ENCODE measurements around the gene PDZRN3.

Gene PDZRN3

DNA sequence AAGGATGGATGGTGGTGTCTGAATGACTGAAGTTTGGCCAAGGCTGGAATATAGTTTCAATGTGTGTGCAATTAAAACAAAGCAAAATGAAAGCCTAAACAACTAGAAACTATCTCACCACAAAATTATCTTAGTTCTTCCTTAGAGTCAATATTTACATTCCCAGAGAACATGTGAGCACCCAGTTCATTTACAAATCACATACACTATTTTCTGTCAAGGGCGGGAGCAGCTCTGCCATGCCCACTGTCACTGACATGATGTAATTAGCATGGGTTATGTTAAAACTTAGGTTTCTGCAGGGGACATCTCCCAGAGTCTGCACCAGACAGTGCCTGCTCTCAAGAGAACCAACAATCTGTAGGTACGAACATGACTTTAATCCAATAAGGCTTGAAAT is 65.0 kb downstream of the PDZRN3 start:
- no peak for TF ChIP-seq GABPA (IDR thresholded peaks at IDR 0.05; ENCODE audit: low read depth)
- TF ChIP-seq, protein P1, sequence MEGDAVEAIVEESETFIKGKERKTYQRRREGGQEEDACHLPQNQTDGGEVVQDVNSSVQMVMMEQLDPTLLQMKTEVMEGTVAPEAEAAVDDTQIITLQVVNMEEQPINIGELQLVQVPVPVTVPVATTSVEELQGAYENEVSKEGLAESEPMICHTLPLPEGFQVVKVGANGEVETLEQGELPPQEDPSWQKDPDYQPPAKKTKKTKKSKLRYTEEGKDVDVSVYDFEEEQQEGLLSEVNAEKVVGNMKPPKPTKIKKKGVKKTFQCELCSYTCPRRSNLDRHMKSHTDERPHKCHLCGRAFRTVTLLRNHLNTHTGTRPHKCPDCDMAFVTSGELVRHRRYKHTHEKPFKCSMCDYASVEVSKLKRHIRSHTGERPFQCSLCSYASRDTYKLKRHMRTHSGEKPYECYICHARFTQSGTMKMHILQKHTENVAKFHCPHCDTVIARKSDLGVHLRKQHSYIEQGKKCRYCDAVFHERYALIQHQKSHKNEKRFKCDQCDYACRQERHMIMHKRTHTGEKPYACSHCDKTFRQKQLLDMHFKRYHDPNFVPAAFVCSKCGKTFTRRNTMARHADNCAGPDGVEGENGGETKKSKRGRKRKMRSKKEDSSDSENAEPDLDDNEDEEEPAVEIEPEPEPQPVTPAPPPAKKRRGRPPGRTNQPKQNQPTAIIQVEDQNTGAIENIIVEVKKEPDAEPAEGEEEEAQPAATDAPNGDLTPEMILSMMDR (IDR thresholded peaks at IDR 0.05; ENCODE audit: insufficient read depth, low read length): no peak
- TF ChIP-seq SPI1 (IDR thresholded peaks at IDR 0.05; ENCODE audit: borderline replicate concordance, low read depth): no peak
- TF ChIP-seq, protein P2, sequence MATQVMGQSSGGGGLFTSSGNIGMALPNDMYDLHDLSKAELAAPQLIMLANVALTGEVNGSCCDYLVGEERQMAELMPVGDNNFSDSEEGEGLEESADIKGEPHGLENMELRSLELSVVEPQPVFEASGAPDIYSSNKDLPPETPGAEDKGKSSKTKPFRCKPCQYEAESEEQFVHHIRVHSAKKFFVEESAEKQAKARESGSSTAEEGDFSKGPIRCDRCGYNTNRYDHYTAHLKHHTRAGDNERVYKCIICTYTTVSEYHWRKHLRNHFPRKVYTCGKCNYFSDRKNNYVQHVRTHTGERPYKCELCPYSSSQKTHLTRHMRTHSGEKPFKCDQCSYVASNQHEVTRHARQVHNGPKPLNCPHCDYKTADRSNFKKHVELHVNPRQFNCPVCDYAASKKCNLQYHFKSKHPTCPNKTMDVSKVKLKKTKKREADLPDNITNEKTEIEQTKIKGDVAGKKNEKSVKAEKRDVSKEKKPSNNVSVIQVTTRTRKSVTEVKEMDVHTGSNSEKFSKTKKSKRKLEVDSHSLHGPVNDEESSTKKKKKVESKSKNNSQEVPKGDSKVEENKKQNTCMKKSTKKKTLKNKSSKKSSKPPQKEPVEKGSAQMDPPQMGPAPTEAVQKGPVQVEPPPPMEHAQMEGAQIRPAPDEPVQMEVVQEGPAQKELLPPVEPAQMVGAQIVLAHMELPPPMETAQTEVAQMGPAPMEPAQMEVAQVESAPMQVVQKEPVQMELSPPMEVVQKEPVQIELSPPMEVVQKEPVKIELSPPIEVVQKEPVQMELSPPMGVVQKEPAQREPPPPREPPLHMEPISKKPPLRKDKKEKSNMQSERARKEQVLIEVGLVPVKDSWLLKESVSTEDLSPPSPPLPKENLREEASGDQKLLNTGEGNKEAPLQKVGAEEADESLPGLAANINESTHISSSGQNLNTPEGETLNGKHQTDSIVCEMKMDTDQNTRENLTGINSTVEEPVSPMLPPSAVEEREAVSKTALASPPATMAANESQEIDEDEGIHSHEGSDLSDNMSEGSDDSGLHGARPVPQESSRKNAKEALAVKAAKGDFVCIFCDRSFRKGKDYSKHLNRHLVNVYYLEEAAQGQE (IDR thresholded peaks at IDR 0.05; ENCODE audit: insufficient replicate concordance, low read depth): no peak
- TF ChIP-seq POLR2AphosphoS5 (IDR thresholded peaks at IDR 0.05; ENCODE audit: low read depth): no peak
- no peak for DNase-seq (ENCODE audit: low read depth in 1 of 2, low spot score in 1 of 2)
- peaks cover 2% of the 10 kb centered on the region for H3K27me3 ChIP-seq (ENCODE audit: insufficient read depth, poor library complexity, severe bottlenecking)
- H3K27ac ChIP-seq (replicated peaks): no peak overlapping the region
- H3K4me3 ChIP-seq (replicated peaks; ENCODE audit: insufficient read depth, low read length): no peak overlapping the region

DNA sequence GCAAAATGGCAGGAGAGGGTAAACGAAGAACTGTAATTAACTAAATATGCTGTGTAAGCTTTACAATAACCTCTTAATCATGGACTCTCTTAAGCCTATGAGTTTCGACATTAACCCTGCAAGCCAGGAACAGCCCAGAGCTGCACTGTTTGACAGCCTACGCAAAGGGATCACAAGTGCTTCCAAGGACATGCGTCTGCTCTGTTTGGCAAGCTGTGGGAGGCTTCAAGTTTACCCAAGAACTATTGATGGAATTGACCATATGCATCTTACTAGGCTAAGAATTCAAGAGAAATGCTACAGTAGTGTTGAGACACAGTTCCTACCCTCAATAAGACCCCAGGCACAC is 66.0 kb downstream of the PDZRN3 start:
- no peak overlapping the region for H3K27ac ChIP-seq (replicated peaks)
- TF ChIP-seq, protein P1 (IDR thresholded peaks at IDR 0.05; ENCODE audit: insufficient read depth, low read length): no peak
- TF ChIP-seq, protein P2 (IDR thresholded peaks at IDR 0.05; ENCODE audit: insufficient replicate concordance, low read depth): no peak
- TF ChIP-seq SPI1 (IDR thresholded peaks at IDR 0.05; ENCODE audit: borderline replicate concordance, low read depth): no peak
- TF ChIP-seq GABPA (IDR thresholded peaks at IDR 0.05; ENCODE audit: low read depth): no peak
- TF ChIP-seq POLR2AphosphoS5 (IDR thresholded peaks at IDR 0.05; ENCODE audit: low read depth): no peak
- H3K4me3 ChIP-seq (replicated peaks; ENCODE audit: insufficient read depth, low read length): no peak overlapping the region
- DNase-seq (ENCODE audit: low read depth in 1 of 2, low spot score in 1 of 2): no peak
- H3K27me3 ChIP-seq (ENCODE audit: insufficient read depth, poor library complexity, severe bottlenecking): peaks cover 2% of the 10 kb centered on the region

DNA sequence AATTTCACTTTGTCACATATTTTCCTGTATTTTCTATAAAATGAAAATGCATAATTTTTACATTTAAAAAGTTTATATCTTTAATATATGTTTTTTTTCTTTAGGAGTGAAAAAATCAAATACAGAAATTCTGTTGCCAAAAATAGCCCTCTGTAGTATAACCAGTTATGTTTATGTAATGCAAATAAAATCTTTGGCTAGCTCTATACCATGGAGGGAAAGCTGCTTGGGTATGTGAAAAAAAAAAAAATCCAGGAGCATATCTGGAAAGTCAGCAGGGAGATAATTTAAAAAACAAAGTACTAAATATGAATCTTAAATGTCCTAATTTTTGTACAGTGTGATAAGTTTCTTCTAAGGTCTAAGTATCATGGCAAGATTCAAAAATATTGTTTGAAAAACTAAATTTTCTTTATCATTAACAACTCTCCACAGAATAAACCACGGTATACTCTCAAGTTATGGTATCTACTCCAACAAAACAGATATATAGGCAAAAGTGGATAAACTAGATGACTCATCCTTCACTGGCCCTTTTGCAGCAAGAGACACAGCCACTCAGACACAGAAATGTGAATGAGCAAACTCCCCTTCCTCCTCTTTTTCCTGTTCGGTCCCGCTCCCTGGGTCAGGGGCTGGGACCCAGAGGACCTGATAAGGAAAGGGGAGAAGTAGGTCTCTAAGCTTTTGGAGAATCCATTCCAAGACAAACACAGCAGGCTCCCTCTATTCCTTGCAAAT is 66.6 kb downstream of the PDZRN3 start:
- TF ChIP-seq, protein P1 (IDR thresholded peaks at IDR 0.05; ENCODE audit: insufficient read depth, low read length): no peak
- TF ChIP-seq, protein P2 (IDR thresholded peaks at IDR 0.05; ENCODE audit: insufficient replicate concordance, low read depth): no peak
- TF ChIP-seq GABPA (IDR thresholded peaks at IDR 0.05; ENCODE audit: low read depth): no peak
- no peak for TF ChIP-seq POLR2AphosphoS5 (IDR thresholded peaks at IDR 0.05; ENCODE audit: low read depth)
- TF ChIP-seq SPI1 (IDR thresholded peaks at IDR 0.05; ENCODE audit: borderline replicate concordance, low read depth): no peak
- Histone ChIP-seq H3K27me3 (ENCODE audit: insufficient read depth, poor library complexity, severe bottlenecking) (peaks cover 2% of the 10 kb centered on the region), H3K27ac (replicated peaks) (no peak overlapping the region), H3K4me3 (replicated peaks; ENCODE audit: insufficient read depth, low read length) (no peak overlapping the region)
- DNase-seq (ENCODE audit: low read depth in 1 of 2, low spot score in 1 of 2): no peak
